Lower leg skin (tissue), 3 donors: ENCODE results near the gene BMAL2.

Experiments used
- POLR2A ChIP-seq, 2 donors: fragments of 450-650 bp; IDR thresholded peaks; one replicate each; pipeline ENCODE4 v1.6.1; 2016 to 2017; ENCODE audit warnings: antibody characterized with exemption in 2 of 2, mild to moderate bottlenecking in 1 of 2, moderate library complexity in 1 of 2
- TF ChIP-seq, protein P1 (sequence below), 3 donors: fragments of 450-650 bp; IDR thresholded peaks; one replicate each; pipeline ENCODE4 v1.5.1; 2016; ENCODE audit warnings: antibody characterized with exemption in 3 of 3, mild to moderate bottlenecking in 3 of 3, moderate library complexity in 2 of 3

DNA sequence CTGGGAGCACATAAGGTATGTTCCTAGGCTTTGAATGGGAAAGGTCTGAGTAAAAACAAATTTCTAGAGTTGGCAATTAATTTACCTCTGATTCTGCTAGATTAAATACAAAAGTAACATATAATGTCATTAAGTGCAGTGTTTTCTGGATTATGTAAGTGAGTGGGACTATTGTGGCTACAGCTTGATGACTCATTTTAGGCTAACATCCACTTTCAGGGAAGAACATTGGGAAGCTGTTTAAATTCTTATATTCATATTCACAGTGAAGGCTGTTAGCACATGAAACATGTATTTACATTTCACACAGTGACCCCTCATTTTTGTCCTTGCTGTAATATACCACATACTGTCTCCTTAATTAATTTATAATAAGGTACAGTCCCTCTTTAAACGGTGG is 13.2 kb upstream of the BMAL2 start:
- TF ChIP-seq, protein P1, sequence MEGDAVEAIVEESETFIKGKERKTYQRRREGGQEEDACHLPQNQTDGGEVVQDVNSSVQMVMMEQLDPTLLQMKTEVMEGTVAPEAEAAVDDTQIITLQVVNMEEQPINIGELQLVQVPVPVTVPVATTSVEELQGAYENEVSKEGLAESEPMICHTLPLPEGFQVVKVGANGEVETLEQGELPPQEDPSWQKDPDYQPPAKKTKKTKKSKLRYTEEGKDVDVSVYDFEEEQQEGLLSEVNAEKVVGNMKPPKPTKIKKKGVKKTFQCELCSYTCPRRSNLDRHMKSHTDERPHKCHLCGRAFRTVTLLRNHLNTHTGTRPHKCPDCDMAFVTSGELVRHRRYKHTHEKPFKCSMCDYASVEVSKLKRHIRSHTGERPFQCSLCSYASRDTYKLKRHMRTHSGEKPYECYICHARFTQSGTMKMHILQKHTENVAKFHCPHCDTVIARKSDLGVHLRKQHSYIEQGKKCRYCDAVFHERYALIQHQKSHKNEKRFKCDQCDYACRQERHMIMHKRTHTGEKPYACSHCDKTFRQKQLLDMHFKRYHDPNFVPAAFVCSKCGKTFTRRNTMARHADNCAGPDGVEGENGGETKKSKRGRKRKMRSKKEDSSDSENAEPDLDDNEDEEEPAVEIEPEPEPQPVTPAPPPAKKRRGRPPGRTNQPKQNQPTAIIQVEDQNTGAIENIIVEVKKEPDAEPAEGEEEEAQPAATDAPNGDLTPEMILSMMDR (IDR thresholded peaks at IDR 0.05): no peak
- TF ChIP-seq POLR2A (IDR thresholded peaks at IDR 0.05): no peak
